Stimulated activated CD8-positive, alpha-beta memory T cell treated with anti-CD3 and anti-CD28 coated beads, Interleukin-7, amount 100 ng/mL, for 1 hour (primary cell): Measurements from ENCODE around the gene ATP13A5.

Experiments
- DNase-seq, 2 donors: peaks; one replicate each; pipeline ENCODE4 v3.0.0-alpha.2; 2020; ENCODE audit warnings: low read depth in 2 of 2

ATP13A5 gene

DNA sequence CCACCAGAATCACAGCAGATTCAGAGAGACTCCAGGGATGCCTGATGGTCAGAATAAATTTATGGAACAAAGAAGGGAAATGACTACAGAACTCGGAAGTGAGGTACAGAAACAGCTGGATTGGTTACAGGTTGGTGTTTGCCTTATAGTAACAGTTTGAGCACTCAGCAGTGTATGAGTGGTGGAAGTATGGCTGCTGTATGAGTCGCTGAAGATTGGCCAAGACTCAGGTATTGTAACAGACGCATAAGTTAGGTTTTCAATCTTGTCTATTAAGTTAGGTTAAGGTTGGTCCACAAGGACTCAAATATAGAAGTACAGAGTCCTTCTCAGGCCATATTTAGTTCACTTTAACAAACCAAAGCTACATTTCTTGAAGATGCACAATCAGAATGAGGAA lies 33.1 kb downstream of the ATP13A5 start:
- DNase-seq: no peak

GRCh38 chr3:193344486-193344885 lies 34.1 kb downstream of the ATP13A5 start:
- no peak for DNase-seq

GRCh38 chr3:193343726-193344222 lies 34.8 kb downstream of the ATP13A5 start:
- DNase-seq: no peak

GRCh38 chr3:193342551-193342950 lies 36.0 kb downstream of the ATP13A5 start:
- no peak for DNase-seq

DNA sequence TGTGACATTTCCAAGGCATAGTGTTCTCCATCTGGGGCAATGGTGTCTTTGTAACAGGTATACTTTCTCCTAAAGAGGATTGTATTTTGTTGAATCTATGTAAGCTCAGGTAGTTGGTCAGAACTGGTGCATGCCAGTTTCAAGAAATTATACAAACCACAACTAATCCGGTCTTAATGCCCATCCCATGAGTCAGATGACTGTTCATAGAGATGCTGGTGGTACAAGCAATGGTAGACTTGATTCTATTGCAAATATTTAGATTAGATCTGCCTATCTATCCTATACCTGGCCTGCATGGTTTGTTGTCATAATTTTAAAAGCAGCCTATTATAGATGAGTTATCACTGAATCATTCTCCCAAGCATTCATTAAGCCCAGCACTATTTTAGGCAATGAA lies 43.5 kb downstream of the ATP13A5 start:
- DNase-seq: no peak

- DNase-seq: no peak
Measured at GRCh38 chr3:193333229-193333628, 45.3 kb downstream of the ATP13A5 start.

DNA sequence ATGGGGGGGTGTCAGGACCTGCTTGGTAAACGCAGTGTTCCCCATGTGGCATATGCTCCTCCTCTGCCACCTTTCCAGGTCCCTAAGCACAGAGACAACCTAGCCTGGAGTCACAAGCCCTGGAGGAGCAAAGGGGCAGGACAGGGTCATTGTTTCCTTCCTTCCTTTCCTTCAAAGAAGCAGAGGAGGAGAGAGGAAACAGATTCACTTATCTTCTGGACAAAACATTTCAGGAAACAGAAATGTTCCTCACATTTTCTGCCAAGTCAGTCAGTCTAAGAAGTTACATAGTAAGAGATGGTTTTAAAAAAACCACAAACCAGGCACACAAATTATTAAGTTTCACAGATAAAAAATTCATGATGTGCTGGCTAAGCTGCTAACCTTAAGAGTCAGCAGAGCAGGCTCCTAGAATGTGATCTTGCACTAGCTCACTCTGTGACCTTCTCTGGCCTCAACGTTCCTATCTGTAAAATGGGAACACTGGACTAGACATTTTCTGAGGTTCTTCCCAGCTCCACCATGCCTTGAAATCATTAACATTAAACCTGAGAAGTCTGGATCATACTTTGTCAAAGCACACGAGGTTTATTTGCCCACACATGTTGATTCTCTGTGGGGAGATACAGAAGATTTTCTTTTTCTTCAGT lies 47.9 kb downstream of the ATP13A5 start:
- no peak for DNase-seq

DNA sequence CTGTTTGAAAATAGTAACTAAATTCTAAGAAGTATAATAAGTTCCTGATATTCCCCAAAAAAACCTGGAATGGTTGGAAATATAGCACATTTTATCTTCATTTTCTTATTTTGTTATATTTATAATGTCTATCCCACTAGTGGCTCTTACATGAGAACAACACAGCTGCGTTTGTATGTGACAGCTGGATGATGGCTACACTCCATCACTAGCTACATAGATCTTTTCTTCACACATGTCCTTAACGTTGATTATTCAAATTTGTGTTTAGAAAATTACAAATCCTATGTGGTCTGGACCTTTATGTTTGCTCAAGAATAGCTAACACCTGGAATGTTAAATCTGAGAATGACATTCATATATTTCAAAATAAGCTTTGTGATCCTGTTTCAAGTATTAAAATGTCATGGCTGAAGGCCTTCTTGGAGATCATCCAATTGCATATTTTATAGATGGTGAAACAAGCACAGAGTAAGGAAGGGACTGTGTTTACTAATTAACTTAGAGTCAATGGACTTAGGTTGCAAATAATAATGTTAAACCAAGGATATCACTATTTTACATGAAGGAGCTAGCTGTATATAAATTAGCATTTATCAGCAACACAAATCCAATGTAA lies 60.8 kb downstream of the ATP13A5 start:
- DNase-seq: no peak

DNA sequence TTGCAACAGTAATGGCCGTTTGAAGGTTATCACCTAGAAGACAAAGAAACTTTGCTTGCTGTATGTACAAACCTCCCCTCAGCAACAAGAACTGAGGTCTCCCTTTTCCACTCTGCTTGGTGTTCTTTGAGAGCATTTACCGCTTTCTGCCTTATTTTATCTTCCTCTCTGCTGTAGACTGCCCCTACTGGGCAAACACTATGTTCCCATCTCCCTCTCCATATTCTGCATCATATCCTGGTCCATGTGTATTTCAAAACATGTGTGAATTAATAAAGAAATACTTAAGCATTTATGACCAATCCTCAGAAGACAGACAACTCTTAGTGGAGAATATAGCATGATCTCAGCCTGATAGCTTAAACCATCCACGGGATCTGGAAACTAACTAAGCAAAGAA lies 64.4 kb downstream of the ATP13A5 start:
- DNase-seq: no peak

- no peak for DNase-seq
Measured at GRCh38 chr3:193313061-193313958, 65.2 kb downstream of the ATP13A5 start.

DNA sequence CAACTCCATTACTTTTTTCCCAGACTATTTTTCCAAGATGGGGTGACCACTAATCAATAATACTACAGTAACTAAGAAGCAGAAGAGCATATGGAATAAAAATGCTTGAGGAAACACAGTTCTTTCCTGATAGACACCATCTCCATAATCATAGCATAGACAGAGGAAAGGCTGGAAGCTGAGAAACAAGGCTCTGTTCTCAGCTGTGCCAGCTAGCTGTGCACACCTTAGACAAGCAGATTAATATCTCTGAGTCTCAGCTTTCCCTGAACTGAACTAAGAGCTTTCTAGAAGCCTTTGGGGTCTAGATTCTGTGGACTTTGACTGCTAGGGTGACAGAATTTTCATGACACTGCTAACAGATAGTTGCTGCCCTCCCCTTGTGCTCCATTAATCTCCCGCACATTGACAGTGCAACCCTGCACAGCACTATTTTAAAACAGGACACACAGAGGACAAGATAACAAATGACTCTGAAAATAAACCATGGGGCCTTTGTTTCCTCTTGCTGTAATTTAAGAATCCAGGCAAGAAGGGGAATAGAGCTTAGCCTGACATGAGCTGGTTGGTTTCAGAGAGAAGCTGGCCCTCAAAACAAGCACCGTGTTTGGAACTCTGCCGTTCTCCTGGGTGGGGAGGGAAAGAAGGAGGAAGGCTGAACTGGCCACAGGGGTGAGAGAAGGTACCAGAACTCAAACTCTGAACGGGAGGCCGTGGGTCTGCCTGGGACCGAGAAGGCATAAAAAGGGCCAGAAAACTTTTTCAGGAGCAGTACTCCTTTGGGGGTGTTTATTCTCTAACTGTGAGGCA lies 67.4 kb downstream of the ATP13A5 start:
- no peak for DNase-seq

DNA sequence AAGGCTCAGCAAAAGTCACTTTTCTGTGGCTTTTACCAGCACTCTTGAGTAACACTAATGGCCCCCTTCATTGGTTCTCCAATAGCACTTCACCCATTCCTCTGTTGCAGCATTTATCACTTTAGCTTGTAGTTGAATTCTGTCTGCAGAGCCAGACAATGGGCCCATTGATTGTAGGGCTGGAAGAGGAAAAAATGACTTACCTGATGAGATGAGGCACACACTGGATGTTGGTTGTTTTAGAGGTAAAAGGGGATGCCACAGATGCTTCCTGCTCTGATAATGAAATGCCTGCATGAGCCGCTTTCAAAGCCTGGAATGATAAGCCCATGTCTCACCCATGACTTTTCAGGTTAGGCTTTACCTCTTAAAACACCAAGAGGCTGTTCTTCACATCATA lies 73.2 kb downstream of the ATP13A5 start:
- no peak for DNase-seq

- no peak for DNase-seq
Measured at GRCh38 chr3:193301433-193301832, 77.1 kb downstream of the ATP13A5 start.

DNA sequence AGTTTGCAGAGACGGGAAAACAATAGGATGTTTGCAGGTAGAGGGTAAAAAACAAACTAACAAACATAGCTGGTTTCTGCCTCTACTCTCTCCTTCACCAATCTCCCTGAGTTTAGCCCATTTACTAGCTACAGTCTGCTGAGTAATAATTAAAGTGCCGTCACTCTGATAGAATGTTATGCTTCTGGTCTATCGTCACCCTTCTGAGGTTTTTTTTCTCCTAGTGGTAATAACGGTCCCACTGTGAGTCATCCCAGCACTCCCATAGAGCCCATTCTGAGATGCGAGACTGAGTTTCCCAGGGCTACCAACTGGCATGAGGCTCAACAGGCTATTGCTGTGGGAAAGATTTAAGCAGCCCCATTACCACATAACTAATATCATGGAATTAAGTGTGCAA lies 81.1 kb downstream of the ATP13A5 start:
- no peak for DNase-seq

DNA sequence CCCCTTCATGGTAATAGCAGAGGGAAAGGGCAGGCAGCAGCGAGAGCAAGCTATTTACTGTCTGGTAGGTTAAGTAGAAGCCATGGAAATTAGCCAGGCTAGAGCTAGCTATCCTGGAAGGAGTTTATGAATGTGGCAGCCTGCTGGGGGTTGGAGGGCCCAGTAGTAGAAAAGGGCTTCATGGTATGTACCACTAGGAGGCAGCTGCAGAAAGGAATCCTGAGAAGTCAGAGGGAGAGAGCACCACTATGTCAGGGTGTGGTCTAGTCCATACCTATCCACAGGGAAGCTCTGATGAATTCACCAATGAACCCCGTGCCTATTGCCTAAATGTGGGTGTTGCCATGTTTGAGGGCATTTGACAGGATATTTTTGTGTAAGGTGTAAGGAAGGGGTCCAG lies 82.6 kb downstream of the ATP13A5 start:
- DNase-seq: no peak

- no peak for DNase-seq
Measured at GRCh38 chr3:193292386-193292785, 86.2 kb downstream of the ATP13A5 start.

GRCh38 chr3:193271101-193271840 lies 107.3 kb downstream of the ATP13A5 start:
- no peak for DNase-seq

GRCh38 chr3:193270451-193270850 lies 108.1 kb downstream of the ATP13A5 start:
- no peak for DNase-seq

- DNase-seq: no peak
Measured at GRCh38 chr3:193269343-193270028, 109.1 kb downstream of the ATP13A5 start.

- DNase-seq: no peak
Measured at GRCh38 chr3:193262707-193263106, 115.8 kb downstream of the ATP13A5 start.
